Esophagus mucosa (tissue), 1 donor: ENCODE data around the gene HGD. TPM values are rescaled to one million over a fixed set of nuclear protein-coding genes. Genes with fewer than 3 reads are reported as not detected.

Experiments
- total RNA-seq: library from RNA; stranded (reverse); gene quantifications from one replicate; pipeline ENCODE4 v1.2.4, GENCODE V29; 2023
- donor health status: DM: yes; HTN: yes; CAD: no.

Gene HGD
- total RNA-seq, 1 donor from 2014 or later, result not detected

Other genes starting within 250 kb of the HGD start
- gene FSTL1, start 231.2 kb downstream of the HGD start, total RNA-seq, result 15.8 TPM
- 131 TPM for gene NDUFB4, start 85.9 kb downstream of the HGD start, total RNA-seq
- gene RABL3, start 60.3 kb upstream of the HGD start, total RNA-seq, result 18.4 TPM
- 8.8 TPM for gene GTF2E1, start 60.5 kb upstream of the HGD start, total RNA-seq
- not detected for gene STXBP5L, start 226.0 kb upstream of the HGD start, total RNA-seq